GM19035 (cell line): ENCODE data around the gene FLCN.

Experiments used
- ATAC-seq: cut with Tn5 transposase; IDR thresholded peaks from one replicate; pipeline ENCODE4 v1.9.1; 2021; ENCODE audit not compliant: unreplicated experiment

Gene FLCN

GRCh38 chr17:17170346-17170985 is 66.5 kb downstream of the FLCN start:
- no peak for ATAC-seq

GRCh38 chr17:17169396-17169795 is 67.6 kb downstream of the FLCN start:
- ATAC-seq, result no peak

DNA sequence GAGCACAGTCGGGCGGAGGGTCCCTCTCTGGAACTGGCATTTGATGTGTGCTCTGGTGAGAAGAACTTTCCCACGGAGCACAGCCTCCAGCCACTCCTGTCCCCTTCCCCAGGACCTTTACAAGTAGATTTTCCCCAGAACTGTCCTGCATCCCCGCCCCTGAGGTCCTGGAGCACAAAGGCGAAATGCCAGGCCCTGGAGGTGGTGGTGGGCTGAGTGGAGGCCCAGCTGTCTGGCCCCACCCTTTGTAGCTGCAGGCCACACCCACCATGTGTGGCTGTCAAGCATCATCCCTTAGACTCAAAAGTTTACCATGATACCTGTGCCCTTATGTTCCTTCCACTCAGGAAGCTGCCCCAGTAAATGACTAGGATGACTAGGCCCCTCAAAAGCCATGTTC is 68.6 kb downstream of the FLCN start:
- ATAC-seq, result no peak

GRCh38 chr17:17167986-17168385 is 69.0 kb downstream of the FLCN start:
- no peak for ATAC-seq

DNA sequence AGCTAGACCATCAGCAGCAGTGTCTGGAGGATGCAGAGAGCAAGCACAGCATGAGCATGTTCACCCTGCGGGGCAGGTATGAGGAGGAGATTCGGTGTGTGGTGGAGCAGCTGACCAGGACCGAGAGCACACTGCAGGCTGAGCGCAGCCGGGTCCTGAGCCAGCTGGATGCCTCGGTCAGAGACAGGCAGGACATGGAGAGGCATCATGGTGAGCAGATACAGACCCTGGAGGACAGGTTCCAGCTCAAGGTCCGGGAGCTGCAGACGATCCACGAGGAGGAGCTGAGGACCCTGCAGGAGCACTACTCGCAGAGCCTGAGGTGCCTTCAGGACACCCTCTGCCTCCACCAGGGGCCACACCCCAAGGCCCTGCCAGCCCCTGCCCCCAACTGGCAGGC is 69.6 kb downstream of the FLCN start:
- no peak for ATAC-seq

DNA sequence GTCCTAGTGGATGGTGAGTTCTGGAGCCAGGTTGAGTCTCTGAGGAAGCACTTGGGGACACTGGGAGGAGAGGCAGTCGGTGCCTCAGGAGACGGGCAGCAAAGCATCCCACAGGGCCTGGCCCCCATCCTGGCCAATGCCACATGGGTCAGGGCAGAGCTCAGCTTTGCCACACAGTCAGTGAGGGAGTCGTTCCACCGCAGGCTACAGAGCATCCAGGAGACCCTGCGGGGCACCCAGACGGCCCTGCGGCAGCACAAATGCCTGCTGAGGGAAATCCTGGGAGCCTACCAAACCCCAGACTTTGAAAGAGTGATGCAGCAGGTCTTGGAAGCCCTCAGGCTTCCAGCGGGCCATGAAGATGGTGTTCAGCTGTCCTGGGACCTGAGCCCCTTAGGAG is 70.5 kb downstream of the FLCN start:
- ATAC-seq, result no peak

DNA sequence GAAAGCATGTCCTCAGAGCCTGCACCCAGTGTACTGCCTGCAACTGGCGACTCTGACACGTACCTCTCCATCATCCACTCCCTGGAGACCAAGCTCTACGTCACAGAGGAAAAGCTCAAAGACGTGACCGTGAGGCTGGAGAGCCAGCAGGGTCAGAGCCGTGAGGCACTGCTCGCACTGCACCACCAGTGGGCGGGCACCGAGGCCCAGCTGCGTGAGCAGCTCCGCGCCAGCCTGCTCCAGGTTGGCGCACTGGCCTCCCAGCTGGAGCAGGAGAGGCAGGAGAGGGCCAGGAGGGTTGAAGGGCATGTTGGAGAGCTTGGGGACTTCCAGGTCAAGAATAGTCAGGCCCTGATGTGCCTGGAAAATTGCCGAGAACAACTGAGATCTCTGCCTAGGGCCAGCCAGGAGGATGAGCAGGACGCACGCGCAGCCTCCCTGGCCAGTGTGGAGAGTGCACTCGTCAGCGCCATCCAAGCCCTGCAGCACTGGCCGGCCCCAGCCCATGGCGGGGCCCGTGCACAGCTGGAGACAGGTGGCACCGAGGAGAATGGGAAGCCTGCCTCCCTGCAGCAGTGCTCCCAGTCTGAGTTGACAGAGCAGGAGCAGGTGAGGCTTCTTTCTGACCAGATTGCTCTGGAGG is 71.2 kb downstream of the FLCN start:
- ATAC-seq, result no peak

DNA sequence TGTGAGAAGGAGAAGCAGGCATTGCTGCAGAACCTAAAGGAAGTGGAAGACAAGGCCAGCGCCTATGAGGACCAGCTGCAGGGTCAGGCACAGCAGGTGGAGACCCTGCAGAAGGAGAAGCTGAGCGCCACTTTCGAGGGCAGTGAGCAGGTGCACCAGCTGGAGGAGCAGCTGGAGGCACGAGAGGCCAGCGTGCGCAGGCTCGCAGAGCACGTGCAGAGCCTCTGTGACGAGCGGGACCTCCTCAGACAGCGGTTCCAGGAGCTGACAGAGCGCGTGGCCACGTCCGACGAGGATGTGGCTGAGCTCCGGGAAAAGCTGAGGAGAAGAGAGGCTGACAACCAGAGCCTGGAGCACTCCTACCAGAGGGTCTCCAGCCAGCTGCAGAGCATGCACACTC is 72.3 kb downstream of the FLCN start:
- no peak for ATAC-seq

- no peak for ATAC-seq
These were observed 72.8 kb downstream of the FLCN start for GRCh38 chr17:17164156-17164555.
